Measurements from ENCODE around the gene LIG4.

LIG4 gene

DNA sequence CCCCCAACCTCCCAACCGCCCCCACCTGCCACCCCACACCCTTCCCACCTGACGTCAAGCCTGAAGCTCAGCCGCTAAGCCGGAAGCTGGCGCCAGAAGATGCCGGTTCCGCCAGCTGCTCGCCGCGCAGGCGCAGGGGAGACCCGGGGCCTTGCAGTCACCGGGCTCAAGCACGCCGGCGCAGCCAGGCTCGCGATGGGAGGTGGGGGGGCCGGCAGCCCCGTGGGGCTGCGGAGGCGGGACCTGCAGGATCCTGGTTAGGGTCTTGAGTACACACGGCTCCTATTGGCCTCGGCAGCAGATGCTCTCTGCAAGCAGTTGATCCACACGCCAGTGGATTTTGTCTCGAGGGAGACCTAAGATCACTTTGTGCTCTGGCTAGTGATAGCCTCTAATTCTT lies at the start of gene LIG4:
LIG4 (minus strand) TSS at position 101 of the 400 bp plus-strand sequence. CDS start 4,268 bp downstream, outside the sequence.
- peak within 1 kb of the TSS; percentile 60 for H3K27ac ChIP-seq

DNA sequence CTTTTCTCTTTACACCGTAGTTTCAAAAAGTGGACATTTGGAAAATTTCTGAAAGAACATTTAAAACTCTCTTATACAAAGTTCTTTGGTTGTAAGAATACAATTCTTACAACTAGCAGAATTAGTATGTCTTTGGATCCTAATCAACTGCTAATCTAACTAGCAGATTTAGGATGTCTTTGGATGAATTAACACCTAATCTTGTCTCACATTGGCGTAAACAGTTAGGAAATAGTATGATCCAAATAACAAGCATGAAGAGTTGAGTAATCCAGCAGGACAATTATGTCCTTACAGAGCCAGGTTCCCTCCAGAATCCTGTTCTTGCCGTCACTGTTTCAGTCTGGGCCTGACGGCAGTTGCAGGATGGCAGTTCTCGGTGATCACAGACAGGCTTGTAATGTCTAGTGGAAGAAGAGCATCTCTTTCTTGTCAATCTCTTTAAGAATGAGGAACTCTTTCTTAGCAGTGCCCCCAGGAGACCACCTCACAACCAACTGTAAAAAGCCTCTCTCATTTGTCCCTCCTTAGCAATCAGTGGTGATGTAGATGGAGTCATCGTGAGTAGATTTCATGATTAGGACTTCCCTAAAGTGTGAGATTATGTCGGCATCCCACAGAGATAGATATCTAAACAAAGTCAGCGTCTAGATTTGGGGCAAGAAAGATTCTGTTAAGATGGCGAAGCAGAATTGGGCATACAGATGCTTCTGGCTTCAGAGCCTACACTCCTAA lies 48.5 kb upstream of the LIG4 start:
- no peak overlapping the region for H3K27ac ChIP-seq
- TF ChIP-seq, protein P1, sequence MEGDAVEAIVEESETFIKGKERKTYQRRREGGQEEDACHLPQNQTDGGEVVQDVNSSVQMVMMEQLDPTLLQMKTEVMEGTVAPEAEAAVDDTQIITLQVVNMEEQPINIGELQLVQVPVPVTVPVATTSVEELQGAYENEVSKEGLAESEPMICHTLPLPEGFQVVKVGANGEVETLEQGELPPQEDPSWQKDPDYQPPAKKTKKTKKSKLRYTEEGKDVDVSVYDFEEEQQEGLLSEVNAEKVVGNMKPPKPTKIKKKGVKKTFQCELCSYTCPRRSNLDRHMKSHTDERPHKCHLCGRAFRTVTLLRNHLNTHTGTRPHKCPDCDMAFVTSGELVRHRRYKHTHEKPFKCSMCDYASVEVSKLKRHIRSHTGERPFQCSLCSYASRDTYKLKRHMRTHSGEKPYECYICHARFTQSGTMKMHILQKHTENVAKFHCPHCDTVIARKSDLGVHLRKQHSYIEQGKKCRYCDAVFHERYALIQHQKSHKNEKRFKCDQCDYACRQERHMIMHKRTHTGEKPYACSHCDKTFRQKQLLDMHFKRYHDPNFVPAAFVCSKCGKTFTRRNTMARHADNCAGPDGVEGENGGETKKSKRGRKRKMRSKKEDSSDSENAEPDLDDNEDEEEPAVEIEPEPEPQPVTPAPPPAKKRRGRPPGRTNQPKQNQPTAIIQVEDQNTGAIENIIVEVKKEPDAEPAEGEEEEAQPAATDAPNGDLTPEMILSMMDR (conservative IDR thresholded peaks at IDR 0.05), result no peak

More for the DNA sequence above, at the start of gene LIG4:
- TF ChIP-seq, protein P1 (conservative IDR thresholded peaks at IDR 0.05), result no peak

DNA sequence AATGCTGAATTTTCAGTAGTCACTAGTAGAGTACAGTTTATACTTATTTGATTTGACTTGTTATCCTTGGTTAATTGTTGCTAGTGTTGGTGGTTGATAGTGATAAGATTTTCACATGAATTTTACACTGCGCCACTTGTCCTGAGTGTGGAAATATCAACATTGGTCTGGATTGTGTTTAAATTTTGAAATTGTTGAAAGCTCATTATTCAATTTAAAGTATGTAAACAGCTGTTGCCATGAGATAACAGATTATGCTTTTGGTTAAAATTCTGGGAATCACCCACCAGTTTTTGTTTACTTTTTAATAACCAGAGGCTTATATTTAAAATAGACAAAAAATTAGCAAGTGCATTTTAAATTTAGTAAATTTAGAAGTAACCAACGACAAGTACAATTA lies 41.9 kb upstream of the LIG4 start:
- TF ChIP-seq, protein P1 (conservative IDR thresholded peaks at IDR 0.05), result no peak
- no peak overlapping the region for H3K27ac ChIP-seq

- no peak overlapping the region for H3K27ac ChIP-seq
- TF ChIP-seq, protein P1 (conservative IDR thresholded peaks at IDR 0.05), result no peak
These were observed 33.8 kb upstream of the LIG4 start for GRCh38 chr13:108249150-108249549.

DNA sequence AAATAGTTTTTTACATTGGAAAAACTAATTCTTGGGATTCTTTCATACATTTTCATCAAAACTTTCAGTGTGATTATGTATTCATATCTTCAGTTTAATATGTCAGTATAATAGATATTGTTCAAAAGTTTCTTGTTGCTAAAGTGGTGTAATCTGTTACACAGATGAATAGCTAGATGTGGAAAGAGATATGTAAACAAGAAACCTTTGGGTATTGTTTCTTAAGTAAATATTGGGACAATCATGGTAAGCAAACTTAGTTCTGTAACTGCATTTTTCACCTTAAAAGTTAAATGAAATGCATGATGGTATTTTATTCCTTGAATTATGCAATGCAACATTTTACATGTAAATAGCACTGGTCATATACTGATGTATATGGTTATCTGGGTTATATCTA lies 15.0 kb upstream of the LIG4 start:
- TF ChIP-seq, protein P1 (conservative IDR thresholded peaks at IDR 0.05), result no peak
- no peak overlapping the region for H3K27ac ChIP-seq

DNA sequence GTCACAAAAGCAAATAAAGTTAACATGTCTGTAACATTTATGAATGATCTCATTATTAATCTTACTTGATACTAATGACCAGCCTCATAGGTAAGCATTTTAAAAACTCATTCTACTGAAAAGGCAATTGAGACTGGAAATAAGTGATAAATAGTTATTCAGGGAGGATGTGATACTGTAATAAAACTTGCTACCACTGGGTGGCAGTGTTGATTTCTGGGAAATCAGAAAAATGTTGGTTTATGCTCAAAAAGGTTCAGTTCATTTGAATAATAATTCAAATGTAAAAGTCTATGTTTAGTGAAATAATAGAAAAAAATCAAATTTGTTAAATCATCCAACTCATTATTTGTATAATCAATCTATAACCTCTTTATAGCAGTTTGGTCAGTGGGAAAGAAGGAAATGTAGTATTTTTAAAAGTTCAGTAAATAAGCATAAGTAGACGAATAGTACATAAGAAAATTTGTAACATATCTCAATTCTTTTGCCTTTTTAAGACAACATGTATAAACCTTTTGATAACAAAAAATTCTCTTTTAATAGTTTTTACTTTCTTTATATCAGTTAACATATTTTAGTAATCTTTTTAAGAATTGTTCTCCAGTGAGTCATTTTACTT lies 12.4 kb upstream of the LIG4 start:
- TF ChIP-seq, protein P1 (conservative IDR thresholded peaks at IDR 0.05), result peak; percentile 99
- no peak overlapping the region for H3K27ac ChIP-seq

GRCh38 chr13:108226184-108226583 lies 10.8 kb upstream of the LIG4 start:
- TF ChIP-seq, protein P1 (conservative IDR thresholded peaks at IDR 0.05), result no peak
- H3K27ac ChIP-seq, result no peak overlapping the region
